HepG2 (cell line): ENCODE results near the gene KCNK7. TPM values are rescaled to one million over a fixed set of nuclear protein-coding genes. Genes with fewer than 3 reads are reported as not detected.

Source experiments
- BCL6 ChIP-seq: IDR thresholded peaks from 2 replicates; pipeline ENCODE4 v1.6.1; 2016; ENCODE audit warnings: missing genetic modification reagents, missing compliant biosample characterization
- CBX5 ChIP-seq: sonication (generic); formaldehyde crosslinking; IDR thresholded peaks from 2 replicates; pipeline ENCODE4 v1.4.0; 2020; ENCODE audit warnings: missing genetic modification reagents, borderline replicate concordance
- EP300 ChIP-seq, 3 experiments: sonication (generic) in 1 of 3; formaldehyde crosslinking in 1 of 3; IDR thresholded peaks; 2 replicates each; pipeline versions ENCODE4 v1.5.1 to v1.6.1; 2011 to 2020; ENCODE audit warnings: low read depth in 2 of 3, low read length in 2 of 3, borderline replicate concordance in 1 of 3, improper control_type of control experiment in 1 of 3, mild to moderate bottlenecking in 1 of 3, missing genetic modification reagents in 1 of 3, moderate library complexity in 1 of 3
- FOXK1 ChIP-seq: sonication (generic); formaldehyde crosslinking; IDR thresholded peaks from 2 replicates; pipeline ENCODE4 v1.4.0; 2020; ENCODE audit warnings: low read depth, missing genetic modification reagents, borderline replicate concordance
- HIC2 ChIP-seq: sonication (generic); formaldehyde crosslinking; IDR thresholded peaks from 2 replicates; pipeline ENCODE4 v1.9.0; 2022; ENCODE audit warnings: low read depth, missing genetic modification reagents
- HMG20A ChIP-seq: IDR thresholded peaks from 2 replicates; pipeline ENCODE4 v1.6.1; 2016; ENCODE audit warnings: borderline replicate concordance
- HOMEZ ChIP-seq: IDR thresholded peaks from 2 replicates; pipeline ENCODE4 v1.6.1; 2016; ENCODE audit warnings: low read depth
- HOXA3 ChIP-seq: sonication (generic); formaldehyde crosslinking; IDR thresholded peaks from 2 replicates; pipeline ENCODE4 v1.5.0; 2020; ENCODE audit warnings: missing genetic modification reagents
- KDM2A ChIP-seq: sonication (generic); formaldehyde crosslinking; IDR thresholded peaks from 2 replicates; pipeline ENCODE4 v1.4.0; 2020; ENCODE audit warnings: low read depth, missing genetic modification reagents, borderline replicate concordance
- KLF12 ChIP-seq: sonication (generic); formaldehyde crosslinking; IDR thresholded peaks from 2 replicates; pipeline ENCODE4 v1.4.0; 2020; ENCODE audit warnings: missing genetic modification reagents, borderline replicate concordance
- MXI1 ChIP-seq: IDR thresholded peaks from 3 replicates; pipeline ENCODE4 v1.6.1; 2012; ENCODE audit warnings: low read depth, low read length, inconsistent platforms, borderline replicate concordance
- PITX1 ChIP-seq: sonication (generic); formaldehyde crosslinking; IDR thresholded peaks from 2 replicates; pipeline ENCODE4 v1.5.1; 2020; ENCODE audit warnings: mild to moderate bottlenecking, missing genetic modification reagents
- REPIN1 ChIP-seq: sonication (generic); formaldehyde crosslinking; IDR thresholded peaks from 2 replicates; pipeline ENCODE4 v1.8.0; 2022; ENCODE audit warnings: missing genetic modification reagents, low read depth, mild to moderate bottlenecking, borderline replicate concordance
- SP140L ChIP-seq: sonication (generic); formaldehyde crosslinking; IDR thresholded peaks from 2 replicates; pipeline ENCODE4 v1.4.0; 2020; ENCODE audit warnings: missing genetic modification reagents, borderline replicate concordance
- TEAD3 ChIP-seq: optimal IDR thresholded peaks from 2 replicates; pipeline ENCODE3; 2016; ENCODE audit warnings: borderline replicate concordance
- ZNF333 ChIP-seq: sonication (generic); formaldehyde crosslinking; IDR thresholded peaks from 2 replicates; pipeline ENCODE4 v1.4.0; 2020; ENCODE audit warnings: mild to moderate bottlenecking, missing genetic modification reagents, borderline replicate concordance
- ZNF557 ChIP-seq: sonication (generic); formaldehyde crosslinking; IDR thresholded peaks from 2 replicates; pipeline ENCODE4 v1.4.0; 2020; ENCODE audit warnings: missing genetic modification reagents
- ZNF615 ChIP-seq: sonication (generic); formaldehyde crosslinking; IDR thresholded peaks from 2 replicates; pipeline ENCODE4 v1.5.0; 2020; ENCODE audit warnings: mild to moderate bottlenecking, missing genetic modification reagents, borderline replicate concordance
- ZNF776 ChIP-seq: sonication (generic); formaldehyde crosslinking; IDR thresholded peaks from 2 replicates; pipeline ENCODE4 v1.4.0; 2020; ENCODE audit warnings: mild to moderate bottlenecking, missing genetic modification reagents
- ZNF83 ChIP-seq: sonication (generic); formaldehyde crosslinking; IDR thresholded peaks from 2 replicates; pipeline ENCODE4 v1.4.0; 2020; ENCODE audit warnings: missing genetic modification reagents, mild to moderate bottlenecking, borderline replicate concordance
- ZNF879 ChIP-seq: sonication (generic); formaldehyde crosslinking; IDR thresholded peaks from 2 replicates; pipeline ENCODE4 v1.8.1; 2023; ENCODE audit warnings: missing genetic modification reagents
- ZSCAN21 ChIP-seq: sonication (generic); formaldehyde crosslinking; IDR thresholded peaks from 2 replicates; pipeline ENCODE4 v1.8.0; 2022; ENCODE audit warnings: mild to moderate bottlenecking, missing genetic modification reagents, moderate library complexity, borderline replicate concordance
- polyA plus RNA-seq, 8 experiments: library from polyadenylated mRNA; depleted of rRNA in 3 of 8; stranded (reverse) in 7 of 8; unstranded in 1 of 8; fragments of >200 nt; fragmentation: Illumina TruSeq in 4 of 8; extraction: Trizol in 4 of 8; gene quantifications; 2 replicates each; pipeline versions ENCODE4 v1.2.1 to v1.2.3, GENCODE V29; 2011 to 2016; ENCODE audit warnings: low read depth in 4 of 8, missing spikeins in 1 of 8, mixed read lengths in 1 of 8; ENCODE audit not compliant: insufficient read depth in 1 of 8
- total RNA-seq, 5 experiments: library from RNA; depleted of rRNA; stranded (reverse); fragments of >200 nt; fragmentation: Illumina TruSeq; extraction: Trizol; gene quantifications; 2 replicates each; pipeline ENCODE4 v1.2.3, GENCODE V29; 2016; ENCODE audit warnings: low read depth in 1 of 5
- TF ChIP-seq, protein P1 (sequence below): sonication (generic); formaldehyde crosslinking; IDR thresholded peaks from 2 replicates; pipeline ENCODE4 v1.5.1; 2020; ENCODE audit warnings: mild to moderate bottlenecking, missing genetic modification reagents, moderate library complexity
- TF ChIP-seq, protein P2 (sequence below): sonication (generic); formaldehyde crosslinking; IDR thresholded peaks from 2 replicates; pipeline ENCODE4 v1.4.0; 2020; ENCODE audit warnings: mild to moderate bottlenecking, missing genetic modification reagents

The KCNK7 gene
- total and polyA plus RNA-seq, 2 of the 13 experiments (the other 11 are each of a cell fraction or from before 2014, with no cell fraction given), result 0.11 TPM; not detected in 1

- TF ChIP-seq FOXK1 (CRISPR knock-in tag) (peak; percentile 44; the same call in 1 of the 2 replicates), KLF12 (CRISPR knock-in tag) (0 out of 2 replicates have a peak, but pooled peaks have one; percentile 11), ZNF333 (no peak), TEAD3 (peak; percentile 55), ZNF776 (no peak), ZNF557 (no peak), HOMEZ (CRISPR knock-in tag) (0 out of 2 replicates have a peak, but pooled peaks have one; percentile 32), ZNF83 (CRISPR knock-in tag) (no peak), BCL6 (CRISPR knock-in tag) (peak; percentile 87), ZNF879 (CRISPR knock-in tag) (no peak), HMG20A (CRISPR knock-in tag) (0 out of 2 replicates have a peak, but pooled peaks have one; percentile 23), MXI1 (peak; percentile 66; the same call in 1 of the 3 replicates), HOXA3 (CRISPR knock-in tag) (peak; percentile 74), ZNF615 (CRISPR knock-in tag) (no peak), HIC2 (CRISPR knock-in tag) (peak; percentile 85), ZSCAN21 (CRISPR knock-in tag) (peak; percentile 39; the same call in 1 of the 2 replicates), REPIN1 (0 out of 2 replicates have a peak, but pooled peaks have one; percentile 64), SP140L (CRISPR knock-in tag) (no peak), PITX1 (peak; percentile 76), CBX5 (0 out of 2 replicates have a peak, but pooled peaks have one; percentile 52), EP300 (IDR thresholded peaks at IDR 0.05; ENCODE audit: low read depth in 2 of 2, low read length in 2 of 2) (peak in 1 of 2 experiments; percentile 34; a peak in 2 of 4 replicates), EP300 (CRISPR knock-in tag; IDR thresholded peaks at IDR 0.05; ENCODE audit: borderline replicate concordance) (no peak), KDM2A (CRISPR knock-in tag) (no peak)
- TF ChIP-seq, protein P1, sequence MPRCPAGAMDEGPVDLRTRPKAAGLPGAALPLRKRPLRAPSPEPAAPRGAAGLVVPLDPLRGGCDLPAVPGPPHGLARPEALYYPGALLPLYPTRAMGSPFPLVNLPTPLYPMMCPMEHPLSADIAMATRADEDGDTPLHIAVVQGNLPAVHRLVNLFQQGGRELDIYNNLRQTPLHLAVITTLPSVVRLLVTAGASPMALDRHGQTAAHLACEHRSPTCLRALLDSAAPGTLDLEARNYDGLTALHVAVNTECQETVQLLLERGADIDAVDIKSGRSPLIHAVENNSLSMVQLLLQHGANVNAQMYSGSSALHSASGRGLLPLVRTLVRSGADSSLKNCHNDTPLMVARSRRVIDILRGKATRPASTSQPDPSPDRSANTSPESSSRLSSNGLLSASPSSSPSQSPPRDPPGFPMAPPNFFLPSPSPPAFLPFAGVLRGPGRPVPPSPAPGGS (CRISPR knock-in tag), result no peak
- TF ChIP-seq, protein P2, sequence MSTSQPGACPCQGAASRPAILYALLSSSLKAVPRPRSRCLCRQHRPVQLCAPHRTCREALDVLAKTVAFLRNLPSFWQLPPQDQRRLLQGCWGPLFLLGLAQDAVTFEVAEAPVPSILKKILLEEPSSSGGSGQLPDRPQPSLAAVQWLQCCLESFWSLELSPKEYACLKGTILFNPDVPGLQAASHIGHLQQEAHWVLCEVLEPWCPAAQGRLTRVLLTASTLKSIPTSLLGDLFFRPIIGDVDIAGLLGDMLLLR (CRISPR knock-in tag), result no peak
Measured at GRCh38 chr11:65551572-65552387, 43.8 kb downstream of the KCNK7 start (continued).
